ENCODE measurements around the gene SCN2B.

- no peak for TF ChIP-seq CTCF (tag by site-specific recombination; IDR thresholded peaks at IDR 0.05)
- TF ChIP-seq ATF2 (tag by site-specific recombination; IDR thresholded peaks at IDR 0.05; ENCODE audit: low read depth) = no peak
- TF ChIP-seq ZNF785 (tag by site-specific recombination; IDR thresholded peaks at IDR 0.05) = no peak
- TF ChIP-seq ZBTB8A (tag by site-specific recombination; IDR thresholded peaks at IDR 0.05) = no peak
- TF ChIP-seq ZNF155 (tag by site-specific recombination; IDR thresholded peaks at IDR 0.05) = no peak
- no peak for TF ChIP-seq ZSCAN18 (tag by site-specific recombination; IDR thresholded peaks at IDR 0.05)
- no peak for TF ChIP-seq ZIC2 (tag by site-specific recombination; IDR thresholded peaks at IDR 0.05)
- no peak for TF ChIP-seq ZNF114 (tag by site-specific recombination; IDR thresholded peaks at IDR 0.05)
- no peak for TF ChIP-seq ZNF292 (tag by site-specific recombination; IDR thresholded peaks at IDR 0.05; ENCODE audit: borderline replicate concordance, low read depth)
- no peak for TF ChIP-seq ZNF645 (tag by site-specific recombination; IDR thresholded peaks at IDR 0.05)
Measured at GRCh38 chr11:118224511-118225188, 48.2 kb upstream of the SCN2B start, which contains the start of gene JAML.

Measured in HEK293 (cell line).